ENCODE measurements around the gene ANKRD33B. TPM values are rescaled to one million over a fixed set of nuclear protein-coding genes. Genes with fewer than 3 reads are reported as not detected.

The ANKRD33B gene
- total and polyA plus RNA-seq, 2 of the 8 experiments (the other 6 are each of a cell fraction or from before 2014, with no cell fraction given), result 6.9 to 20.6 TPM

- H3K36me3 ChIP-seq (ENCODE audit: control insufficient read depth in 2 of 4, insufficient read depth in 4 of 4, low read length in 3 of 4), result no peaks in the 10 kb centered on the region
- no peaks in the 10 kb centered on the region; the same call in 1 of the 2 replicates for H3K23me2 ChIP-seq (ENCODE audit: low read depth, low read length)
- CTCF ChIA-PET (ENCODE audit: partially characterized antibody), result interaction anchor here (0.8 to 1.4 kb wide), 5 partner anchors 12 to 93 kb away, joined by 3 to 7 read pairs (median 5); no protein-coding TSS in a partner anchor
- H4K5ac ChIP-seq (ENCODE audit: insufficient read length, low read depth, low read length), result no peak overlapping the region
- H4K91ac ChIP-seq (replicated peaks; ENCODE audit: insufficient read length, low read length), result no peak overlapping the region
- no peak overlapping the region for H3K18ac ChIP-seq (ENCODE audit: extremely low read depth, low read length)
- H2AK5ac ChIP-seq (ENCODE audit: low read depth, low read length), result no peak overlapping the region
- H3K4me3 ChIP-seq (ENCODE audit: extremely low read depth in 1 of 4, insufficient read depth in 2 of 4, low read depth in 3 of 4, low read length in 4 of 4), result no peak overlapping the region
- H3K27me3 ChIP-seq (replicated peaks in 1 of 4; ENCODE audit: control insufficient read depth in 3 of 4, extremely low read depth in 1 of 4, insufficient read depth in 3 of 4, low read length in 3 of 4), result no peaks in the 10 kb centered on the region
- no peak overlapping the region for H2BK12ac ChIP-seq (ENCODE audit: low read depth, low read length)
- no peak overlapping the region for H3K9ac ChIP-seq (replicated peaks in 1 of 4; ENCODE audit: extremely low read depth in 1 of 4, low read depth in 3 of 4, low read length in 3 of 4)
- DNase-seq (ENCODE audit: low read depth in 1 of 2, low spot score in 2 of 2) (no peak), FAIRE-seq (no peak)
- H3K14ac ChIP-seq (ENCODE audit: insufficient read length), result no peak overlapping the region
- no peak overlapping the region for H2BK5ac ChIP-seq (ENCODE audit: low read depth, low read length)
- H3K27ac ChIP-seq (ENCODE audit: low read depth, low read length), result no peak overlapping the region
- H3K4ac ChIP-seq (replicated peaks; ENCODE audit: insufficient read length, low read depth, low read length), result no peak overlapping the region
- H3K79me2 ChIP-seq (ENCODE audit: control insufficient read depth in 1 of 2, insufficient read depth in 2 of 2, low read length in 2 of 2), result no peaks in the 10 kb centered on the region
- H3K4me2 ChIP-seq (ENCODE audit: insufficient read depth in 1 of 2, low read depth in 2 of 2, low read length in 2 of 2), result no peak overlapping the region
- H3K4me1 ChIP-seq (replicated peaks in 1 of 4; ENCODE audit: control insufficient read depth in 3 of 4, insufficient read depth in 4 of 4, low read length in 3 of 4), result peaks cover 3 to 17% (median 6%) of the 10 kb centered on the region in 4 experiments
- H2BK15ac ChIP-seq (ENCODE audit: low read length), result peak overlapping the region; percentile 47; the same call in 1 of the 2 replicates
- peak overlapping the region; percentile 53; the same call in 1 of the 2 replicates for H2AFZ ChIP-seq (ENCODE audit: low read length)
- no peak overlapping the region for H3K56ac ChIP-seq (replicated peaks; ENCODE audit: insufficient read length, low read depth, low read length)
- TF ChIP-seq EGR1 (IDR thresholded peaks at IDR 0.05; ENCODE audit: borderline replicate concordance, low read depth, low read length), result no peak
- no peak for TF ChIP-seq MAFK (IDR thresholded peaks at IDR 0.05; ENCODE audit: low read depth, low read length)
- no peak for TF ChIP-seq GABPA (IDR thresholded peaks at IDR 0.05; ENCODE audit: borderline replicate concordance, insufficient read depth, low read length)
- no peak for TF ChIP-seq CTBP2 (IDR thresholded peaks at IDR 0.05; ENCODE audit: borderline replicate concordance, insufficient read depth, insufficient read length, low read length)
- TF ChIP-seq ZNF274 (IDR thresholded peaks at IDR 0.05; ENCODE audit: borderline replicate concordance, extremely low read depth, low read length), result no peak
- TF ChIP-seq POU5F1 (IDR thresholded peaks at IDR 0.05; ENCODE audit: low read depth, low read length), result no peak
- no peak for TF ChIP-seq SP2 (IDR thresholded peaks at IDR 0.05; ENCODE audit: low read length)
- no peak for TF ChIP-seq PHF8 (conservative IDR thresholded peaks at IDR 0.05; ENCODE audit: low read depth, low read length)
- TF ChIP-seq, protein P1, sequence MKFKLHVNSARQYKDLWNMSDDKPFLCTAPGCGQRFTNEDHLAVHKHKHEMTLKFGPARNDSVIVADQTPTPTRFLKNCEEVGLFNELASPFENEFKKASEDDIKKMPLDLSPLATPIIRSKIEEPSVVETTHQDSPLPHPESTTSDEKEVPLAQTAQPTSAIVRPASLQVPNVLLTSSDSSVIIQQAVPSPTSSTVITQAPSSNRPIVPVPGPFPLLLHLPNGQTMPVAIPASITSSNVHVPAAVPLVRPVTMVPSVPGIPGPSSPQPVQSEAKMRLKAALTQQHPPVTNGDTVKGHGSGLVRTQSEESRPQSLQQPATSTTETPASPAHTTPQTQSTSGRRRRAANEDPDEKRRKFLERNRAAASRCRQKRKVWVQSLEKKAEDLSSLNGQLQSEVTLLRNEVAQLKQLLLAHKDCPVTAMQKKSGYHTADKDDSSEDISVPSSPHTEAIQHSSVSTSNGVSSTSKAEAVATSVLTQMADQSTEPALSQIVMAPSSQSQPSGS (IDR thresholded peaks at IDR 0.05; ENCODE audit: low read length), result no peak
- TF ChIP-seq ATF3 (IDR thresholded peaks at IDR 0.05; ENCODE audit: insufficient read depth, low read depth, low read length), result no peak
- no peak for TF ChIP-seq SP1 (IDR thresholded peaks at IDR 0.05; ENCODE audit: low read depth, low read length)
- no peak overlapping the region for H2BK20ac ChIP-seq (ENCODE audit: low read length)
- H4K8ac ChIP-seq (ENCODE audit: extremely low read depth, insufficient read depth, low read length), result no peak overlapping the region
- H3K9me3 ChIP-seq (ENCODE audit: insufficient read depth in 2 of 2, low read depth in 1 of 2, low read length in 1 of 2), result peaks cover 6 to 8% of the 10 kb centered on the region in 2 experiments; a peak in 2 of 4 replicates
- POLR2A ChIA-PET (ENCODE audit: partially characterized antibody), result interaction anchor here (0.8 kb wide), 1 partner anchor 193 kb away, joined by 3 read pairs; the partner anchor contains the start of gene MARCHF6
- no peaks in the 10 kb centered on the region for H3K79me1 ChIP-seq (ENCODE audit: low read depth, low read length)
- 77% methylated on average over 7 of the region's 7 CpGs; no CpG with 5 or more reads in 1 of the 2 experiments for WGBS, 2 experiments (ENCODE audit: extremely low coverage in 1 of 2, insufficient coverage in 1 of 2, insufficient read length in 1 of 2, insufficient replicate concordance in 2 of 2, low coverage in 1 of 2, low lambda C conversion rate in 2 of 2, missing lambda C conversion rate in 1 of 2)
- H3K23ac ChIP-seq (ENCODE audit: insufficient read length), result no peak overlapping the region
- peaks cover 0 to 2% of the 10 kb centered on the region in 2 experiments for H4K20me1 ChIP-seq (replicated peaks in 1 of 2; ENCODE audit: control insufficient read depth in 1 of 2, insufficient read depth in 2 of 2, low read length in 2 of 2)
- no peak overlapping the region for H2BK120ac ChIP-seq (replicated peaks; ENCODE audit: low read depth, low read length)
These were observed 17.7 kb upstream of the ANKRD33B start for GRCh38 chr5:10546186-10546585.
